Measurements from ENCODE around the gene B3GALT4. TPM values are rescaled to one million over a fixed set of nuclear protein-coding genes. Genes with fewer than 3 reads are reported as not detected.

Gene B3GALT4
- total and polyA plus RNA-seq, 2 of the 13 experiments (the other 11 are each of a cell fraction or from before 2014, with no cell fraction given), result 0.04 to 0.27 TPM

GRCh38 chr6:33271468-33272274, 5.3 kb upstream of the B3GALT4 start, which contains the start of the genes RPS18 and VPS52 (continued):
- TF ChIP-seq PREB (CRISPR knock-in tag; IDR thresholded peaks at IDR 0.05) (peak; percentile 71; the same call in 1 of the 2 replicates), SOX13 (IDR thresholded peaks at IDR 0.05) (peak; percentile 58; the same call in 1 of the 2 replicates), SOX13 (CRISPR knock-in tag; conservative IDR thresholded peaks at IDR 0.05 in 1 of 2, IDR thresholded peaks at IDR 0.05 in 1 of 2) (peak in 1 of 2 experiments; percentile 35; a peak in 1 of 4 replicates), ZNF136 (CRISPR knock-in tag; IDR thresholded peaks at IDR 0.05; ENCODE audit: low read depth) (peak; percentile 63; the same call in 1 of the 2 replicates), SALL1 (CRISPR knock-in tag; IDR thresholded peaks at IDR 0.05) (peak; percentile 93), ZBTB8A (CRISPR knock-in tag; IDR thresholded peaks at IDR 0.05; ENCODE audit: borderline replicate concordance, low read depth) (peak; percentile 93), FOXP4 (CRISPR knock-in tag; IDR thresholded peaks at IDR 0.05) (peak; percentile 62), DDIT3 (CRISPR knock-in tag; IDR thresholded peaks at IDR 0.05) (peak; percentile 83; the same call in 1 of the 2 replicates), TOPORS (CRISPR knock-in tag; IDR thresholded peaks at IDR 0.05) (peak; percentile 58), ZNF513 (CRISPR knock-in tag; conservative IDR thresholded peaks at IDR 0.05) (no peak; the same call in 1 of the 2 replicates), ESRRA (CRISPR knock-in tag; IDR thresholded peaks at IDR 0.05; ENCODE audit: low read depth) (peak; percentile 69; the same call in 1 of the 2 replicates), ETS1 (CRISPR knock-in tag; IDR thresholded peaks at IDR 0.05) (peak; percentile 95), MYNN (CRISPR knock-in tag; IDR thresholded peaks at IDR 0.05; ENCODE audit: low read depth) (peak; percentile 86; the same call in 1 of the 2 replicates), ZUFSP (CRISPR knock-in tag; IDR thresholded peaks at IDR 0.05; ENCODE audit: borderline replicate concordance) (no peak), ATF4 (CRISPR knock-in tag; IDR thresholded peaks at IDR 0.05) (peak in 1 of 2 experiments; percentile 58; a peak in 2 of 4 replicates), ZSCAN31 (CRISPR knock-in tag; IDR thresholded peaks at IDR 0.05; ENCODE audit: low read depth) (peak; percentile 97), ZNF768 (CRISPR knock-in tag; IDR thresholded peaks at IDR 0.05) (peak; percentile 94)
